ENCODE measurements around the gene DNMT3B. TPM values are rescaled to one million over a fixed set of nuclear protein-coding genes. Genes with fewer than 3 reads are reported as not detected.

DNMT3B gene
- total RNA-seq, 1 experiment from 2014 or later, result 3.0 TPM

- DNase-seq (ENCODE audit: low spot score), result no peak
These were observed 60.0 kb downstream of the DNMT3B start for GRCh38 chr20:32822225-32822624.

- no peak for DNase-seq (ENCODE audit: low spot score)
These were observed 60.9 kb downstream of the DNMT3B start for GRCh38 chr20:32823078-32823477.

GRCh38 chr20:32823737-32824588 lies 61.8 kb downstream of the DNMT3B start:
- DNase-seq (ENCODE audit: low spot score), result no peak

GRCh38 chr20:32828029-32828680 lies 66.0 kb downstream of the DNMT3B start:
- DNase-seq (ENCODE audit: low spot score), result no peak

- DNase-seq (ENCODE audit: low spot score), result no peak
These were observed 67.3 kb downstream of the DNMT3B start for GRCh38 chr20:32829311-32830005.

GRCh38 chr20:32830437-32830836 lies 68.3 kb downstream of the DNMT3B start:
- no peak for DNase-seq (ENCODE audit: low spot score)

- DNase-seq (ENCODE audit: low spot score), result no peak
These were observed 69.8 kb downstream of the DNMT3B start for GRCh38 chr20:32831982-32832381.

- no peak for DNase-seq (ENCODE audit: low spot score)
These were observed 70.5 kb downstream of the DNMT3B start for GRCh38 chr20:32832664-32833063.

- no peak for DNase-seq (ENCODE audit: low spot score)
These were observed 72.8 kb downstream of the DNMT3B start for GRCh38 chr20:32834972-32835371.

GRCh38 chr20:32837157-32837556 lies 75.0 kb downstream of the DNMT3B start:
- DNase-seq (ENCODE audit: low spot score), result no peak

GRCh38 chr20:32839227-32839981 lies 77.2 kb downstream of the DNMT3B start:
- no peak for DNase-seq (ENCODE audit: low spot score)

- no peak for DNase-seq (ENCODE audit: low spot score)
These were observed 77.7 kb downstream of the DNMT3B start for GRCh38 chr20:32839982-32840285.

- DNase-seq (ENCODE audit: low spot score), result no peak
These were observed 79.0 kb downstream of the DNMT3B start for GRCh38 chr20:32841174-32841573.

GRCh38 chr20:32841632-32842031 lies 79.4 kb downstream of the DNMT3B start:
- no peak for DNase-seq (ENCODE audit: low spot score)

- no peak for DNase-seq (ENCODE audit: low spot score)
These were observed 80.7 kb downstream of the DNMT3B start for GRCh38 chr20:32842688-32843524.

GRCh38 chr20:32845786-32846185 lies 83.6 kb downstream of the DNMT3B start:
- no peak for DNase-seq (ENCODE audit: low spot score)

- no peak for DNase-seq (ENCODE audit: low spot score)
These were observed 84.7 kb downstream of the DNMT3B start for GRCh38 chr20:32846852-32847251.

- no peak for DNase-seq (ENCODE audit: low spot score)
These were observed 85.8 kb downstream of the DNMT3B start for GRCh38 chr20:32847964-32848363.

- DNase-seq (ENCODE audit: low spot score), result no peak
These were observed 86.7 kb downstream of the DNMT3B start for GRCh38 chr20:32848846-32849245.

- DNase-seq (ENCODE audit: low spot score), result no peak
These were observed 87.4 kb downstream of the DNMT3B start for GRCh38 chr20:32849577-32849976.

GRCh38 chr20:32855387-32855786 lies 93.2 kb downstream of the DNMT3B start:
- no peak for DNase-seq (ENCODE audit: low spot score)
